Uterus (tissue), 4 donors: ENCODE results near the gene AIFM2. TPM values are rescaled to one million over a fixed set of nuclear protein-coding genes. Genes with fewer than 3 reads are reported as not detected.
A peak's percentile ranks its signal among the peaks of the same experiment; 100 is the strongest.

Experiments used
- DNase-seq, 2 donors: peaks; one replicate each; pipeline ENCODE4 v3.0.0-alpha.2; 2019 to 2020
- H3K27ac ChIP-seq, 2 donors: fragments of 200-600 bp; sonication (generic); 1 replicate in 1 of 2; 2 replicates in 1 of 2; pipeline ENCODE4 v1.5.1; 2016 to 2018
- H3K27me3 ChIP-seq, 2 donors: fragments of 200-600 bp; sonication (generic); one replicate each; pipeline ENCODE4 v1.5.1; 2018 to 2019; ENCODE audit warnings: control low read depth in 1 of 2
- H3K36me3 ChIP-seq, 2 donors: fragments of 200-600 bp; sonication (generic); one replicate each; pipeline ENCODE4 v1.5.1; 2019; ENCODE audit warnings: control low read depth in 1 of 2
- H3K4me1 ChIP-seq, 2 donors: fragments of 200-600 bp; sonication (generic); one replicate each; pipeline ENCODE4 v1.5.1; 2018 to 2019; ENCODE audit warnings: control low read depth in 1 of 2
- H3K4me3 ChIP-seq, 2 donors: fragments of 200-600 bp; sonication (generic); 1 replicate in 1 of 2; 2 replicates in 1 of 2; pipeline ENCODE4 v1.5.1; 2018 to 2019; ENCODE audit warnings: mild to moderate bottlenecking in 1 of 2
- H3K9me3 ChIP-seq, 2 donors: fragments of 200-600 bp; sonication (generic); one replicate each; pipeline ENCODE4 v1.5.1; 2019; ENCODE audit warnings: control low read depth in 1 of 2
- POLR2A ChIP-seq, 2 donors: fragments of 450-650 bp; IDR thresholded peaks; one replicate each; pipeline ENCODE4 v1.6.1; 2016; ENCODE audit warnings: antibody characterized with exemption in 2 of 2, mild to moderate bottlenecking in 1 of 2, moderate library complexity in 1 of 2
- intact Hi-C: fragments of 100-400 bp; cut with DNase I; formaldehyde crosslinking; loops from one replicate; pipeline ENCODE4 v1.15.1; 2023; ENCODE audit warnings: low total_unique reads
- total RNA-seq, 4 donors: library from RNA; depleted of rRNA in 3 of 4; stranded (reverse); fragments of >200 nt in 3 of 4; gene quantifications; one replicate each; pipeline versions ENCODE4 v1.1.0 to v1.2.4, GENCODE V29; 2014 to 2023
- TF ChIP-seq, protein P1 (sequence below), 4 experiments: fragments of 200-600 bp in 2 of 4; fragments of 450-650 bp in 2 of 4; sonication (generic) in 2 of 4; IDR thresholded peaks; one replicate each; pipeline ENCODE4 v1.5.1; 2016 to 2019; ENCODE audit warnings: antibody characterized with exemption in 4 of 4, mild to moderate bottlenecking in 2 of 4, moderate library complexity in 1 of 4
- donor health status: DM: yes; HTN: yes; CAD: no.

AIFM2 gene
- total RNA-seq, 4 donors from 2014 or later: 3.5 to 14.0 (median 8.5) TPM

DNA sequence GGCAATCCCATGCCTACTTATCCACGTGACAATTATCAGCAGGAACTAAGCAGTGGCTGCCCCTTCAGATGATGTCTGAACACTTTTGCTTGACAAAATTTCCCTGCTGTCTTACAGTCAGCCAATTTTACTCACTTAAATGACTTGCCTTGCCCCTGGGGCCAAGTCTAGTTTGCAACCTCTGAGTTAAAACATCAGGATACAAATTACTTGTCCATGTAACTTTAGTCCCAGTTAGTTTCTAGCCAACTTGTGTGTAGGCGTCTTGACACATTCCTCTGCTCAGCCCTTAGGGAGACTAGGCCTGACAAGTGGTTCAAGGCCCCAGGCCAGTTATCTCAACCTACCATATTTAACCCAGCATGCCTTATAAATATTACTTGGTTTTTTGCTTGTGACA lies 25.5 kb upstream of the AIFM2 start:
- Histone ChIP-seq H3K36me3 (no peaks in the 10 kb centered on the region), H3K9me3 (no peaks in the 10 kb centered on the region), H3K4me1 (no peaks in the 10 kb centered on the region), H3K27me3 (no peaks in the 10 kb centered on the region), H3K27ac (no peak overlapping the region), H3K4me3 (no peak overlapping the region)
- intact Hi-C loops: no loop called here
- no peak for DNase-seq
- TF ChIP-seq POLR2A (IDR thresholded peaks at IDR 0.05): no peak
- TF ChIP-seq, protein P1, sequence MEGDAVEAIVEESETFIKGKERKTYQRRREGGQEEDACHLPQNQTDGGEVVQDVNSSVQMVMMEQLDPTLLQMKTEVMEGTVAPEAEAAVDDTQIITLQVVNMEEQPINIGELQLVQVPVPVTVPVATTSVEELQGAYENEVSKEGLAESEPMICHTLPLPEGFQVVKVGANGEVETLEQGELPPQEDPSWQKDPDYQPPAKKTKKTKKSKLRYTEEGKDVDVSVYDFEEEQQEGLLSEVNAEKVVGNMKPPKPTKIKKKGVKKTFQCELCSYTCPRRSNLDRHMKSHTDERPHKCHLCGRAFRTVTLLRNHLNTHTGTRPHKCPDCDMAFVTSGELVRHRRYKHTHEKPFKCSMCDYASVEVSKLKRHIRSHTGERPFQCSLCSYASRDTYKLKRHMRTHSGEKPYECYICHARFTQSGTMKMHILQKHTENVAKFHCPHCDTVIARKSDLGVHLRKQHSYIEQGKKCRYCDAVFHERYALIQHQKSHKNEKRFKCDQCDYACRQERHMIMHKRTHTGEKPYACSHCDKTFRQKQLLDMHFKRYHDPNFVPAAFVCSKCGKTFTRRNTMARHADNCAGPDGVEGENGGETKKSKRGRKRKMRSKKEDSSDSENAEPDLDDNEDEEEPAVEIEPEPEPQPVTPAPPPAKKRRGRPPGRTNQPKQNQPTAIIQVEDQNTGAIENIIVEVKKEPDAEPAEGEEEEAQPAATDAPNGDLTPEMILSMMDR (IDR thresholded peaks at IDR 0.05): no peak

DNA sequence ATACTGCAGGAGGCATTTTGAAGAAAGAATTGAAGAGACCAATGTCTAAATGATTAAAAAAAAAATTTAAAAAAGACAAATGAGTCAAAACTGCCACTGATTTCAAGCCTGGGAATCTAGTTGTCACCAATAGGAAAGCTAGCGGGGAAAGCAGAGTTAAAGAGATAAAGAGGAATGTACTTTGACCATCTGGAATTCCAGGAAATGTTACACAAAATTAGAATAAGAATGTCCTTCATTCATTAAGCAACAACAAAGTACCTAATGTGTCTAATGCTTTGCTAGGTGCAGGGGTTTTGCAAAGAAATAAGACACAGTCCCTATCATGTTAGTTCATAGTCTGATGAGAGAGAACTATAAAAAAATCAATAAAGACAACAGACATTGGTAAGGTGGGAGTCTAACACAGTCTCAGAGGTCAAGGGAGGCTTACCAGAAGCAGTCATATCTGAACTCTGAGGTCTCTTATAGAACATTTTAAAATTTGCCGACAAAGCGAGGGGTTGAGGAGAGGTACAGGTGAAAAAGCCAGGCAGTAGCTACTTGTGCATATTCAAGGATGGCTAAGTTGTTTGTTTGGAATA lies 22.7 kb upstream of the AIFM2 start:
- Histone ChIP-seq H3K27me3 (no peaks in the 10 kb centered on the region), H3K27ac (no peak overlapping the region), H3K4me1 (no peaks in the 10 kb centered on the region), H3K9me3 (no peaks in the 10 kb centered on the region), H3K36me3 (no peaks in the 10 kb centered on the region), H3K4me3 (no peak overlapping the region)
- intact Hi-C loops: no loop called here
- no peak for DNase-seq
- no peak for TF ChIP-seq POLR2A (IDR thresholded peaks at IDR 0.05)
- TF ChIP-seq, protein P1 (IDR thresholded peaks at IDR 0.05): no peak

DNA sequence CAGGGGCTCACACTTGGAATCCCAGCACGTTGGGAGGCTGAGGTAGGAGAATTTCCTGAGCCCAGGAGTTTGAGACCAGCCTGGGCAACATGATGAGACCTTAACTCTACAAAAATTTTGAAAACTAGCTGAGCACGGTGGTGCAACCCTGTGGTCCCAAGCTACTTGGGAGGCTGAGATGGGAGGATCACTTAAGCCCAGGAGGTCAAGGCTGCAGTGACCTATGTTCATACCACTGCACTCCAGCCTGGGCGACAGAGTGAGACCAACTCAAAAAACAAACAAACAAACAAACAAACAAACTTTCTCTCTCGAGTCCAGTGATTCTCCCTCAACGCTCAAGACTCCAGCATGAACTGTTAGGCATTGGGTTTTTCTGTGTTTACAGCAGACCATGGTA lies 15.9 kb upstream of the AIFM2 start:
- H3K27ac ChIP-seq: no peak overlapping the region
- no peaks in the 10 kb centered on the region for H3K4me1 ChIP-seq
- H3K36me3 ChIP-seq: no peaks in the 10 kb centered on the region

DNA sequence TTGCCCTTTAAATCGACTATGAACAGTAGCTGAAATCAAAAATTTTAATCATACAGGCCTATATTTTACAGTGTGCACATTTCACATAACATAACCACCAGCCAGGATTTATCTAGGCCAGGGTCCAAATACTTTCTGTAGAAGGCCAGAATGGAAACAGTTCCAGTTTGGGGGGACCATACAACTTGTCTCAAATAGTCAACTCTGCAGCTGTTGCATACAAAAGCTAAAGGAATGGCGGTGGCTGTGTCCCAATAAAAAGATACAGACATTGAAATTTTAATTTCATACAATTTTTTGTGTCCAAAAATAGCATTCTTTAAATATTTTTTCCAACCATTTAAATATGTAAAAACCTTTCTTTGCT lies 14.6 kb upstream of the AIFM2 start:
- no peak for DNase-seq
- Histone ChIP-seq H3K4me1 (no peaks in the 10 kb centered on the region), H3K27ac (peak overlapping the region; percentile 84 to 94), H3K27me3 (no peaks in the 10 kb centered on the region), H3K4me3 (peak overlapping the region in 1 of 2 donors; percentile 61), H3K36me3 (no peaks in the 10 kb centered on the region), H3K9me3 (no peaks in the 10 kb centered on the region)
- no peak for TF ChIP-seq POLR2A (IDR thresholded peaks at IDR 0.05)
- TF ChIP-seq, protein P1 (IDR thresholded peaks at IDR 0.05): peak in 1 of 4 experiments; percentile 2
- intact Hi-C loops: no loop called here

More for the DNA sequence above, 15.9 kb upstream of the AIFM2 start:
- TF ChIP-seq, protein P1 (IDR thresholded peaks at IDR 0.05): no peak
- TF ChIP-seq POLR2A (IDR thresholded peaks at IDR 0.05): no peak
- Histone ChIP-seq H3K27me3 (no peaks in the 10 kb centered on the region), H3K9me3 (no peaks in the 10 kb centered on the region), H3K4me3 (no peak overlapping the region)
- no peak for DNase-seq
- intact Hi-C loops: no loop called here

DNA sequence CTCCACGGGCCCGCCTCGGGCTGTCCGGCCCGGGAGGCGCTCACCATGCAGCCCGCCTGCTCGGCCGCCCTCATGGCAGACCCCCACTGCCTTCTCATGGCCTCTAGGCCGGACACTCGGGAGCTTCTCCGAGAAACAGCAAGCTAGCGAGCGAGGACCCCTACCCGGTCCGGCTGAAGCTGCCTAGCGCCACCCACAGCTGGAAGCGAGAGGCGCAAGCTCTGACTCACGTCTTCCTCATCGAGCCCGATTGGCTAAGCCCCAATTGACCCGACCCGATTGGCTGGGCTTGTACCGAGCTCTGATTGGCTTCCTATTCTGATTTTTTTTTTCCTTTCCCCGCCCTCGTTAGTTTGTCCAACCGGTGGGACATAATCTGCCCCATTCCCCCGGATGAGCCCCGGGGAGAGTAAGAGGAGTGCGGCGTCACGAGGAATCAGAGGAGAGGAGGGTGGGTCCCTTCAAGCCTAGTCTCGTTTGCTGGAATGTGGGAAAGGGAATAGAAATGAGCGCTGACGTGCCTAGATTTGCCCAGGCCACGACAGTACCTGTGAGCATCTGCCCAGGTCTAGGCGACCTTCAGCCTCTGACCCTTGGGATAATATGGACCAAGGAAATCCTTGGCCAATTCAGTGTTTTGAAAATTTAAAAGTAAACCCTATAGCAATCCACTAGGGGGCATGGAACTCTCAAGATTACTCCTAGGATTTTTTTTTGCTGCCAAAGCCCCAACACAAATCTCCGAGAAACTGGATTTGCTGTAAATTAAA lies 14.0 kb upstream of the AIFM2 start, which contains the start of gene TYSND1:
Gene TYSND1, minus strand, starts transcription at position 212 of the 770 bp plus-strand sequence. Its CDS starts 114 bp downstream, at position 98.
- Histone ChIP-seq H3K4me3 (peak within 1 kb of the TSS; percentile 61 to 67), H3K36me3 (no peaks in the 10 kb centered on the region), H3K9me3 (no peaks in the 10 kb centered on the region), H3K27me3 (no peaks in the 10 kb centered on the region), H3K4me1 (no peaks in the 10 kb centered on the region), H3K27ac (peak within 1 kb of the TSS; percentile 84 to 94)
- intact Hi-C loops: no loop called here
- TF ChIP-seq, protein P1 (IDR thresholded peaks at IDR 0.05): peak; percentile 60 to 84 (median 82)
- TF ChIP-seq POLR2A (IDR thresholded peaks at IDR 0.05): peak; percentile 79 to 85
- peak; percentile 98 for DNase-seq
